Measurements from ENCODE around the gene OLFM2.
"Not testable (repeated sequence)": the region's sequence is repeated elsewhere in the genome, so short reads cannot be mapped to it uniquely, and the experiment has no call there.

Gene OLFM2

DNA sequence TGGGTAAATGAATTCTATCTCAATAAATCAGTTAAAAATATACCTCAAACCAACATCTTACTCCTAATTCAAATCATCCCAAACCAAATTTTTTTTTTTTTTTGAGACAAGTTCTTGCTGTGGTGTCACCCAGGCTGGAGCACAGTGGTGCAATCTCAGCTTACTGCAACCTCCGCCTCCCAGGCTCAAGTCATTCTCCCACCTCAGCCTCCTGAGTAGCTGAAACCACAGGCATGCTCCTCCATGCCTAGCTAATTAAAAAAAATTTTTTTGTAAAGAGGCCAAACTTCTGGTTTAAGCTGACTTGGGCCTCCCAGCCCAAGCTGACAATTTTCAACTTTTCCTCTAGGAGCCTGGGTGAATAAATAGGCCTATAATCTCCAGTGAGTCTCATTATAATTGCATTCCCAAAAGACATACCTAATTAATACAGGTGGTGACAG, 22.1 kb upstream of the OLFM2 start:
- H3K4me3 ChIP-seq (ENCODE audit: low read depth, low read length), result no peak overlapping the region
- TF ChIP-seq, protein P1, sequence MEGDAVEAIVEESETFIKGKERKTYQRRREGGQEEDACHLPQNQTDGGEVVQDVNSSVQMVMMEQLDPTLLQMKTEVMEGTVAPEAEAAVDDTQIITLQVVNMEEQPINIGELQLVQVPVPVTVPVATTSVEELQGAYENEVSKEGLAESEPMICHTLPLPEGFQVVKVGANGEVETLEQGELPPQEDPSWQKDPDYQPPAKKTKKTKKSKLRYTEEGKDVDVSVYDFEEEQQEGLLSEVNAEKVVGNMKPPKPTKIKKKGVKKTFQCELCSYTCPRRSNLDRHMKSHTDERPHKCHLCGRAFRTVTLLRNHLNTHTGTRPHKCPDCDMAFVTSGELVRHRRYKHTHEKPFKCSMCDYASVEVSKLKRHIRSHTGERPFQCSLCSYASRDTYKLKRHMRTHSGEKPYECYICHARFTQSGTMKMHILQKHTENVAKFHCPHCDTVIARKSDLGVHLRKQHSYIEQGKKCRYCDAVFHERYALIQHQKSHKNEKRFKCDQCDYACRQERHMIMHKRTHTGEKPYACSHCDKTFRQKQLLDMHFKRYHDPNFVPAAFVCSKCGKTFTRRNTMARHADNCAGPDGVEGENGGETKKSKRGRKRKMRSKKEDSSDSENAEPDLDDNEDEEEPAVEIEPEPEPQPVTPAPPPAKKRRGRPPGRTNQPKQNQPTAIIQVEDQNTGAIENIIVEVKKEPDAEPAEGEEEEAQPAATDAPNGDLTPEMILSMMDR (IDR thresholded peaks at IDR 0.05; ENCODE audit: low read depth, low read length, missing control alignments), result no peak
- DNase-seq (ENCODE audit: low read depth), result no peak

DNA sequence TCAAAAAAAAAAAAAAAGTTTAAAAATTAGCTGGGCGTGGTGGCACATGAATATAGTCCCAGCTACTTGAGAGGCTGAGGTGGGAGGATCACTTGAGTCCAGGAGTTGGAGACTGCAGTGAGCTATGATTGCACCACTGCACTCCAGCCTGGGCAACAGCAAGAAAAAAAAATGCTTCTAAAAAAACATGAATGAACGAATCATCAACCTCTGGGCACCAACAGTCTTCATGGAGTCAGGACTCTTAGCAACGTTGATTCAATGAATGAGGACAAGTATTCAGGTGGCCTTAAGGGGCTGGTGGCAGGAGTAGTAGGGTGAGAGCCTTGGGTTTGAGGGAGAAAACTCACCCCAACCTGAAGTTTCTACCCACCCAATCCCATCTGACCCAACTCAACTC, 20.6 kb upstream of the OLFM2 start:
- H3K4me3 ChIP-seq (ENCODE audit: low read depth, low read length), result no peak overlapping the region
- TF ChIP-seq, protein P1 (IDR thresholded peaks at IDR 0.05; ENCODE audit: low read depth, low read length, missing control alignments), result no peak
- no peak for DNase-seq (ENCODE audit: low read depth)

DNA sequence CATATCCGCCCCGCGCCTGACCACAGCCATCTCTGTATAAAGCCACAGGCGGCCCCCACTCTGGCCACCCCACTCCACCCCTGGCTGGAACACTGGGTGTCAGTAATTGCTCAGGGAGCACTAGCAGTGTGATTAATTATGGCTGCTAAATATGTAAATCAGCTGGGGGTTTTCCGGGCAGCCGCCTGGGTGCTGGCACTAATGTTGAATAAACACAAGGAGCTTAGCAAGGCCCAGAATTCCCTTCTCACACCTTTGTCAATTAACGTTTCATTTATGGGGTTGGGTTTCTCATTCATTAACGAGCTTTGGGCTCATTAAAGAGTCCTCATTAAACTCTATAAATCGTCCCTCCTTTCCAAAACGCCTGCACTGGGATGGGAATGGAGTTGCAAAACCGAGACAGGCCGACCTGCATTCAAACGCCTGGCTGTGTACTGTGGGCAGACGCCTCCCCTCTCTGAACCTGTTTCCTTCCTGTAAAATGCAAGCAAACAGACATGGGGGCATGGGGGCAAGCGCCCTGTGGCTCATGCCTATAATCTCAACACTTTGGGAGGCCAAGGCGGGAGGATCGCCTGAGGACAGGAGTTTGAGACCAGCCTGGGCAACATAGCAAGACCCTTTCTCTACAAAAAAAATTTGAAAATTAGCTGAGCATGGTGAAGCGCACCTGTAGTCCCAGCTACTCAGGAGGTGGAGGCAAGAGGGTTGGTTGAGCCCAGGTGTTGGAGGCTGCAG, 17.7 kb upstream of the OLFM2 start:
- no peak overlapping the region for H3K4me3 ChIP-seq (ENCODE audit: low read depth, low read length)
- TF ChIP-seq, protein P1 (IDR thresholded peaks at IDR 0.05; ENCODE audit: low read depth, low read length, missing control alignments), result no peak
- DNase-seq (ENCODE audit: low read depth), result no peak

DNA sequence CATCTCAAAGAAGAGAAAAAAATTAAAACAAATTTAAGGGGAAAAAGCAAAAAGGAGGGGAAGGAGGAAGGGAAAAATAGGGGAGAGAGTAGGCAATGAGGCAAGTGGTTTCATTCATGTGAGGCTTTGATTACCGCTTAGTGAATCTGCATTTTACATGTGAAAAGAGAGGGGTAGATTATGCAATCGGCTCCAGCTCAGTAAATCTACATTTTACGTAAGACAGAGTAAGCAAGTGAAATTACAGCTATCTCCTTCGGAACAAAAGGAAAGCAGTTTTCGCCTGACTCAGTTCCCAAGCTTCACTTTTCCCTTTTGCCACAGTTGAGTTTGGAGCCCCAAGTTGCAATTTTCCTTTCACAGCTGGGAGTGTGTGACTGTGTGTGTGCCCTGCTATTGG, 16.0 kb upstream of the OLFM2 start:
- no peak overlapping the region for H3K4me3 ChIP-seq (ENCODE audit: low read depth, low read length)
- no peak for DNase-seq (ENCODE audit: low read depth)
- TF ChIP-seq, protein P1 (IDR thresholded peaks at IDR 0.05; ENCODE audit: low read depth, low read length, missing control alignments), result no peak

DNA sequence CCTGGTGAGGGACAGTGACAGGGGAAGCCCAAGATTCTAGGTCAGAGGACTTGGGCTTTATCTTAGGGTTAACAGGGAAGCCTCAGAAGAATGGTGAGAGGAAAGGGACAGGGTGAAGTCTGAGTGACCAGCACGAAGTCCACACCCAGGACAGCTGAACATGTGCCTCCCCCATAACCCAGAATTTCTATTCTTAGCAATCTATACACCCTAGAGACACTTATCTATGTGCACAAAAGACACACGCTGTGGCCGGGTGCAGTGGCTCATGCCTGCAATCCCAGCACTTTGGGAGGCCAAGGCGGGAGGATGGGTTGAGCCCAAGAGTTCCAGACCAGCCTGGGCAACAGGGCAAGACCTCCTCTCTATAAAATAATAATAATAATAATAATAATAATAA, 11.1 kb upstream of the OLFM2 start:
- TF ChIP-seq, protein P1 (IDR thresholded peaks at IDR 0.05; ENCODE audit: low read depth, low read length, missing control alignments), result no peak
- DNase-seq (ENCODE audit: low read depth), result no peak

DNA sequence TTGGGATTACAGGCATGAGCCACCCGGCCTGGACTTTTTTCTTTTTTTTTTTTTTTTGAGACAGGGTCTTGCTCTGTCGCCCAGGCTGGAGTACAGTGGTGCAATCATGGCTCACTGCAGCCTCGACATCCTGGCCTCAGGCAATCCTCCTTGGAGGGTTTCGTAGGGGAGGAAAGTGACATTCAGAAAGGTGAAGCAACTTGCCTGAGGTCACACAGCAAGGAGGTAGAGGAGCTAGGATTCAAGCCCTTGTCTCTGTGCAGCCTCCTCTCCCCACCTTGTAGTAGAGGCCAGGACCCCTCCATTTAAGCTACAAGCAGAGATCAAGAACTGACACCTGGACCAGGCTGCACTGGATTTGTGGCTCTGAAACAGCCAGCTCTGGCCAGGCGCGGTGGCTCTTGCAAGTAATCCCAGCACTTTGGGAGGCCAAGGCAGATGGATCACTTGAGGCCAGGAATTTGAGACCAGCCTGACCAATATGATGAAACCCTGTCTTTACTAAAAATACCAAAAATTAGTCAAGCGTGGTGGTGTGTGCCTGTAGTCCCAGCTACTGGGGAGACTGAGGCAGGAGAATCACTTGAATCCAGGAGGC, 10.3 kb upstream of the OLFM2 start:
- DNase-seq (ENCODE audit: low read depth), result not testable (repeated sequence)

More for the DNA sequence above, 11.1 kb upstream of the OLFM2 start:
- no peak overlapping the region for H3K4me3 ChIP-seq (ENCODE audit: low read depth, low read length)

DNA sequence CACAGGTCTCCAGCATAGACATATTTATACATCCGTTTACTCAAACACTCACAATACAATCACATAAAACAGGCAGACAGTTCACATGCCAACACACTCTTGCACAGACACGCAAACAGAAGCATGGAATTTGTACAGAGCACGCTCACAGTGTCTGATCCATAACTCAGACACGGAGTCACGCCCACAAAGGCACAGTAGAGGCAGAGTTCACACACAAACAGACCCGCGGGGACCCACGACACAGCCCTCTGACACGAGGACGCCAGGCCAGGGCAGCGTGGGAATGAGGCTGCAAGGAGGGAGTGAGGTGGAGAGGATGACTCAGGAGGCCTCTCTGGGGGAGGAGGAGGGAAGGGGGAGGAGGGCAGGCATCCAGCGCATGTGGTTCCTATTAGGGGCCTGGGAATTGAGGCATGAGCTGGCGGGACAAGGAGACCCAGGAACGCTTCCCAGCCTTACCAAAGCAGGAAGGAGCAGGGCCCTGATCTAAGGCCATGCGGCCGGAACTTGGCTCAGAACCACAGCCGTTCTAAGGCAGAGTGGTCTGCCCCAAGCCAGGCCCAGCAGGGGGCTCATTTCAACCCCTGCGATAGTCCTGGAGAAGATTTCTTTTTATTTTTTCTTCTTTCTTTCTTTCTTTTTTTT, 9.1 kb upstream of the OLFM2 start:
- no peak overlapping the region for H3K4me3 ChIP-seq (ENCODE audit: low read depth, low read length)

More for the DNA sequence above, 10.3 kb upstream of the OLFM2 start:
- H3K4me3 ChIP-seq (ENCODE audit: low read depth, low read length), result not testable (repeated sequence)

More for the DNA sequence above, 9.1 kb upstream of the OLFM2 start:
- DNase-seq (ENCODE audit: low read depth), result no peak
- TF ChIP-seq, protein P1 (IDR thresholded peaks at IDR 0.05; ENCODE audit: low read depth, low read length, missing control alignments), result no peak

Data from GM12864 (cell line).